ENCODE measurements around the gene KIF26B.

The KIF26B gene

GRCh38 chr1:245512181-245512888, 357.6 kb downstream of the KIF26B start:
- DNase-seq (ENCODE audit: low spot score) = peak; percentile 24

DNA sequence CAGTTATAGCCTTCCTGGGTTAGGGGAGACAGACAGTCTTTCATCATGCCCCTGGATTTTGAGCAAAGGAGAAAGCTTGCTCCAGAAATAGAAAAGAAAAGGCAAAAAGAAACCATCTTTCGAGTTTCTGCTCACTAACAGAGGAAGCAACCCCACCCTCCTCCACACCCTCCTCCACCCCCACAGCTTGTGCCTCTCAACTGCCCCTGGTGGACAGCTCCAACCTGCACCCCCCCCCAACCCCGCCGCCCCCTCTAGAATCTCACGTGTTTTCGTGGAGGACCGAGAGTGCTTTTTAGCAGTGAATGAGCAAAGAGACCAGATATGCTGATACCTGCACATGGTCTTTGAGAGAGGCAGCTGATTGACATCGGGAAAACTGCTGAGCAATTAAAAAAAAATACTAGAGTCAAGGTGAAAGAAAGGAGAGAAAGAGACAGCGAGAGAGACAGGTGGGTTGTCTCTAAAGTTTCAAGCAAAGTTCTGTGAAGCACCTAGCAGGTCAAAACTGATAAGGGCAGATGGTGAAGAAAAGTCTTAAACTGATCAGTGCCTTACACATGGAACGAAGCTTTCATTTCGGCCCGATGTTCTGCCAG, 358.3 kb downstream of the KIF26B start:
- peak; percentile 59 for DNase-seq (ENCODE audit: low spot score)

GRCh38 chr1:245516284-245516759, 361.5 kb downstream of the KIF26B start:
- no peak for DNase-seq (ENCODE audit: low spot score)

- DNase-seq (ENCODE audit: low spot score) = no peak
Measured at GRCh38 chr1:245520611-245521010, 365.8 kb downstream of the KIF26B start.

- no peak for DNase-seq (ENCODE audit: low spot score)
Measured at GRCh38 chr1:245526141-245526540, 371.4 kb downstream of the KIF26B start.

GRCh38 chr1:245528258-245528635, 373.5 kb downstream of the KIF26B start:
- no peak for DNase-seq (ENCODE audit: low spot score)

- DNase-seq (ENCODE audit: low spot score) = no peak
Measured at GRCh38 chr1:245530937-245531336, 376.2 kb downstream of the KIF26B start.

- peak; percentile 12 for DNase-seq (ENCODE audit: low spot score)
Measured at GRCh38 chr1:245537992-245538391, 383.2 kb downstream of the KIF26B start.

GRCh38 chr1:245538671-245539070, 383.9 kb downstream of the KIF26B start:
- DNase-seq (ENCODE audit: low spot score) = no peak

DNA sequence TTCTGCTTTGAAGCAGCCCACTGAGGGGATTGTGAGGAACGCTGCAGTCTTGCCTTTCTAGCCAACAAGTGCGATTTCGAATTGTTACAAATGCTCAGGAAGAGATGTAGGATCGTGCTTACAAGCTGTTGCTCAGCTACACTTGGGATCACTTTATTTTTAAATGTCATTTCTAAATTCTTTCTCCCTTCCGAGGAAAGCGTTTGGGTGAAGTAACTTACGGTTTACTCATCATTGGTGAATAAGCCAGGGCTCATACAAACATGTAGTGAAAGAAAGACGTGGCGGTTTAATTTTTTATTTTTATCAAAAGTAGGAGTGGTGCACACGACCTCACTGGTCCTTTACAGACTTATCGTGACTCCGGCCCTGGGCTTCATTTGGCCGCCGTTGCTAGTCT, 386.6 kb downstream of the KIF26B start:
- DNase-seq (ENCODE audit: low spot score) = no peak

DNA sequence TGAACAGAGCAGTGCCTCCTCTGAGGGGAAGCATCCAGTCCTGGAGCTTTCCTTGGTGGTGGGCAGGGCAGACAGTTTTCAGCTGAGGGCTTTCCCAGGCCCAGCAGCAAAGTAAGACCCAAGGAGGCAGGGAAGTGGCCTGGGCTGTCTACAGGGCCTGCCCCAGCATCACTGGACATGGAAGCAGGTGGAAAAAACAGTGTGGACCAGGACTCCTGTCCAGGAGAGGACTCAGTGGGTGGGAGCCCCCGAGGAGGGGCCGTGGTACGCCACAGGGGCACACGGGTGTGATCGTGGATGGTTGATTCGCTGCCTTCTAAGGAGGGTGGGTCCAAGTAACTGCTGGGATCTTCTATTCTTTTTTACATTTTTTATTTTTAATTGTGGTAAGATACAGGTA, 387.6 kb downstream of the KIF26B start:
- no peak for DNase-seq (ENCODE audit: low spot score)

GRCh38 chr1:245544236-245544635, 389.5 kb downstream of the KIF26B start:
- DNase-seq (ENCODE audit: low spot score) = no peak

- no peak for DNase-seq (ENCODE audit: low spot score)
Measured at GRCh38 chr1:245546875-245547274, 392.1 kb downstream of the KIF26B start.

DNA sequence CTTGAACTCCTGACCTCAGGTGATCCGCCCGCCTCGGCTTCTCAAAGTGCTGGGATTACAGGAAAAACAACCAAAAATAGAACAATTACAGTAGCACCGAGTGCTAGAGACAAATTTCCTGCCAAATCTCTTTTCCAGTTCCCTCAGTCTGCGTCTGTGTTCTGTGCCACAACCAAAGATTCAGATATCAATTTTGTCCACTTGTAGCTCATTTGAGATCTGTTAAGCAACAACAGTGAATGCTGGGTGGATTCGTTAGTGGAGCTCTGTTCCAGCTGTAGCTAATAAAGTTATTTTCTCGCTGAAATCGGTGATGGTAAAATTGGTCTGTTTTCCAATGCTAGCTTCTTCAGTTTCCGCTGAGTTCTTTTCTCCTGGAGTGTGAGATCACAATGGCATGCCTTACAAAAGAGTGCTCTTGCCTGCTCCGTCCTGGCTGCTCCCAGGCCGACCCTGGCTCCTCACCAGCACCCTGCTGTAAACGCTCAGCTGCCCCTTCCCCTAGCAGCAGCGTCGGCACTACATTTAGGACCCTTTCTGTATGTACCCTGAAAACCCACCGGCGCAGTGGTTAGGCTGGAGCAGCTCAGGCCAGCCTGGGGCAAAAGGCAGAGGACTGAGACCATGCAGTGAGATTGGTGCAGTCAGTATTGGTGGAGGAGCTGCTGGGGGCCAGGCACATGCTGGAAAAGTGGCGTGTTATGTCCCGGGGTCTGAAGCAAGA, 395.4 kb downstream of the KIF26B start:
- DNase-seq (ENCODE audit: low spot score) = no peak

DNA sequence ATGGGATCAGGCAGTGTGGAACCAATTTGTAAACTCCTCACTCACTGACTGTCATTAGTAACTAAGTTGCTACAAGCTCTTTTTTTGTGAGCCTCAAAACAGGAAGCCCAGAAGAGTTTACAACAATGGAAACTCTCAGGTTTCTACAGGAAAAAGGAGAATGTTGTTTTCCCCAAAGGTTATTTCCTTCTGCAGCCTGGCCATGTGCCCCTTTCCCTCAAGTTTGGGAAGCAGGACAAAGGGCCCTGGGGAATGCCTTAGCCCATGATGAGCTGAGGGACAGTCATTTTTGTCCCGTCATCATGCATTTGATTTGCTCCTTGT, 395.9 kb downstream of the KIF26B start:
- DNase-seq (ENCODE audit: low spot score) = no peak

DNA sequence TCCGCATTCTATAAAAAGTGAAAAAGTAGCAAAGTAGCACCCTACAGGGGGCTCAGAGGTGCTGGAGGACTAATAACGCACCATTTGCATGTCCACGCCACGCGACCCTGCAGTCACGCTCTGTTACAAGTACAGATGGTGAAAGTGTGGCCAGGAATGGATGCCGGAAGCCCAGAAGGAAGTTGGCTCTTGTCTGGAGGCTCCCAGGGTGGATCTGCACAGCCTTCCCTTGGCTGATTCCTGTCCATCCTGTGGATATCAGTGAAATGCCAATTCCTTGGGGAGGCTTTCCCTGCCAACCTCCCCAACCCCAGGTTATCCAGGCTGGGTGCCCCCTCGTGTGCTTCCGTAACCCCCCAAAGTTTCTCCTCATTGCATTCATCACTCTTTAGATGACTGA, 396.8 kb downstream of the KIF26B start:
- DNase-seq (ENCODE audit: low spot score) = no peak

GRCh38 chr1:245552331-245552730, 397.5 kb downstream of the KIF26B start:
- no peak for DNase-seq (ENCODE audit: low spot score)

GRCh38 chr1:245556057-245556456, 401.3 kb downstream of the KIF26B start:
- DNase-seq (ENCODE audit: low spot score) = no peak

- no peak for DNase-seq (ENCODE audit: low spot score)
Measured at GRCh38 chr1:245558069-245558468, 403.3 kb downstream of the KIF26B start.

DNA sequence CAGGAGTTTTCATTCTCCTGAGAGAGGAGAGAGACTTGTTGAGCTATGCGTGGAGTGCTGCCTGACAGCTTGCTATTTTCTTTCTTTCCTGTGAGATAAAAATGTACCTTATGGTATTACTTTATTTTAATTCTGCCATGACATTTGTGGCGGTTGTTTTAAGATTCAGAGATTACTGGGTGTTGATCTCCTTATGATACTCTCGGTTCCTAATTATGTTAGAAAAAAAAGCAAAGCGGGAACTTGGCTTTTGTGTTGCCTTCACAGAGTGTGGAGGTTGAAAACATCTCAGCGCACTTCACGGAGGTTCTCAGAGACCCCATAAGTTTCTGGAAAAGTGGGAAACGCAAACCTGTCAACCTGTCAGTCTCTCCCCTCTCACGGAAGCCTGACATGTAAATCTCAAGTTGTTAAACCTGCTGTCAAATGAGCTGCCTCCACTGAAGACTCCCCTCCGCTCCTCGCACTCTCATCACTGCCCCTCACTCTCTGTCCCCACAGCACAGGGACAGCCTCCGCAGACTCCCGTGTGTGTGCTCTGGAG, 405.6 kb downstream of the KIF26B start:
- DNase-seq (ENCODE audit: low spot score) = no peak

DNA sequence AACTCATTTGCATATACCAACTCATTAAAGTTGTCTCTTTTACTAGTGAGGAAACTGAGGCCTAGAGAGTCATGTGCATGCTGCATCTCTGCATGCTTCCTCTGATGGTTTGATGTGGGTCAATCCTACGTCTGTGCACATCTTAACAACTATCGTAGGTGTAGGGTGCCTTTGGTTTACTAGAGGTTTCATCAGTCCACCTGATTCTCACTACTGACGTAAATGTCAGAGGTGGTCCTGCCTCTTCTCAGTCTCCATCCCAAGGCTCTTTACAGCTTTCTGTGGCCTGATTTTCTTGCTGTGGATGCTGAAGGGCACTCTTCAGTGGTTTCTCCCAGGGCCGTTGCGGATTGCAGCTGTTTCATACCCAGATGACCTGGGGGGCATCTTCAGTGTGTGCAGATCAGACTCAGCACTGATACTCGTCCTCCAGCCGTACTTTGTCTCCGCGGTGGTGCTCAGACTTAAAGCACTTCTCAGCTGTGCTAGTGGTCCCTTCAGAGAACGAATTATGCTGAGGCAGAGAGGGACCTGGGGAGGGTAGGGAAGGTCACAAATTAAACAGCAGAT, 407.0 kb downstream of the KIF26B start:
- no peak for DNase-seq (ENCODE audit: low spot score)

- no peak for DNase-seq (ENCODE audit: low spot score)
Measured at GRCh38 chr1:245566134-245566533, 411.3 kb downstream of the KIF26B start.

- peak; percentile 76 for DNase-seq (ENCODE audit: low spot score)
Measured at GRCh38 chr1:245566952-245567351, 412.2 kb downstream of the KIF26B start.

Data from AG08395 (cell line).